DMS79 (cell line): Measurements from ENCODE around the gene STAT3.
"Not testable (repeated sequence)": the region's sequence is repeated elsewhere in the genome, so short reads cannot be mapped to it uniquely, and the experiment has no call there.

Experiments
- DNase-seq: peaks from one replicate; lab custom pipeline; 2025; lab: John Stamatoyannopoulos, UW

The STAT3 gene

GRCh38 chr17:42276359-42276608 lies 112.0 kb downstream of the STAT3 start, which contains the start of gene STAT5B:
STAT5B (minus strand) TSS chr17:42276391; CDS start chr17:42232127, 44,264 bp downstream.
- DNase-seq = no peak

- DNase-seq = peak; percentile 9
These were observed 112.5 kb downstream of the STAT3 start for GRCh38 chr17:42275527-42276358.

- no peak for DNase-seq
These were observed 113.3 kb downstream of the STAT3 start for GRCh38 chr17:42274812-42275526.

- no peak for DNase-seq
These were observed 114.0 kb downstream of the STAT3 start for GRCh38 chr17:42274253-42274542.

- no peak for DNase-seq
These were observed 114.6 kb downstream of the STAT3 start for GRCh38 chr17:42273474-42274252.

GRCh38 chr17:42272162-42272907 lies 115.9 kb downstream of the STAT3 start:
- DNase-seq = no peak

DNA sequence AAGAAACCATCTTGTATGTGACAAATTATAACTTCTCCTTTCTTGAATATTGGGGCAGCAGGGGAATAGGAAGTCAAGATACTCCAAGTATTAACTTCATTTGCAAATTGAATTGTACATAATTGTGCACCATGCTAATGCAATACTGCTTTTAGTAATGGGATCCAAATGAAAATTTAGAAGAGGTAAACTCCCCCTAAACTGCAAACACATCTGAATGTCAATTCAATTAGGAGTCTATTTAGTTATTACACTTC lies 116.5 kb downstream of the STAT3 start:
- no peak for DNase-seq

GRCh38 chr17:42271006-42271778 lies 117.0 kb downstream of the STAT3 start:
- DNase-seq = no peak

- no peak for DNase-seq
These were observed 117.6 kb downstream of the STAT3 start for GRCh38 chr17:42270596-42270995.

- no peak for DNase-seq
These were observed 118.1 kb downstream of the STAT3 start for GRCh38 chr17:42270170-42270535.

GRCh38 chr17:42268236-42268635 lies 120.0 kb downstream of the STAT3 start:
- no peak for DNase-seq

- no peak for DNase-seq
These were observed 121.1 kb downstream of the STAT3 start for GRCh38 chr17:42266918-42267766.

GRCh38 chr17:42266462-42266861 lies 121.8 kb downstream of the STAT3 start:
- no peak for DNase-seq

- not testable (repeated sequence) for DNase-seq
These were observed 123.9 kb downstream of the STAT3 start for GRCh38 chr17:42264366-42264765.
